Measurements from ENCODE around the gene B3GNT9.

B3GNT9 gene

GRCh38 chr16:67150833-67151396 is at the start of gene B3GNT9:
B3GNT9 (minus strand) TSS chr16:67150998; CDS start chr16:67150485, 513 bp downstream.
- DNase-seq, result peak in 1 of 3 donors; percentile 53

GRCh38 chr16:67200491-67200890 is 49.7 kb upstream of the B3GNT9 start:
- DNase-seq, result no peak

GRCh38 chr16:67199808-67200198 is 49.0 kb upstream of the B3GNT9 start:
- DNase-seq, result no peak

- no peak for DNase-seq
These were observed 48.4 kb upstream of the B3GNT9 start, which contains the start of gene ELMO3 for GRCh38 chr16:67199011-67199807. ELMO3 (plus strand) TSS chr16:67199131; CDS start chr16:67199327, 196 bp downstream.

GRCh38 chr16:67198238-67198734 is 47.5 kb upstream of the B3GNT9 start:
- DNase-seq, result peak; percentile 72 to 79 (median 75)

GRCh38 chr16:67197704-67198103 is 46.9 kb upstream of the B3GNT9 start:
- DNase-seq, result no peak

- no peak for DNase-seq
These were observed 46.1 kb upstream of the B3GNT9 start for GRCh38 chr16:67196881-67197280.

- no peak for DNase-seq
These were observed 44.9 kb upstream of the B3GNT9 start for GRCh38 chr16:67195676-67196075.

- DNase-seq, result no peak
These were observed 43.5 kb upstream of the B3GNT9 start for GRCh38 chr16:67194260-67194659.

GRCh38 chr16:67193536-67193935 is 42.7 kb upstream of the B3GNT9 start:
- no peak for DNase-seq

- DNase-seq, result no peak
These were observed 42.1 kb upstream of the B3GNT9 start for GRCh38 chr16:67192781-67193361.

GRCh38 chr16:67191995-67192681 is 41.3 kb upstream of the B3GNT9 start, which contains the start of gene E2F4:
E2F4 (plus strand) TSS chr16:67192155; CDS start chr16:67192228, 73 bp downstream.
- DNase-seq, result peak; percentile 96 to 98 (median 97)

GRCh38 chr16:67191411-67191994 is 40.7 kb upstream of the B3GNT9 start:
- DNase-seq, result no peak

GRCh38 chr16:67190448-67191399 is 39.9 kb upstream of the B3GNT9 start:
- no peak for DNase-seq

- DNase-seq, result no peak
These were observed 39.2 kb upstream of the B3GNT9 start, which contains the start of gene EXOC3L1 for GRCh38 chr16:67190041-67190440. EXOC3L1 (minus strand) TSS chr16:67190136; CDS start chr16:67189676, 460 bp downstream.

GRCh38 chr16:67188798-67189197 is 38.0 kb upstream of the B3GNT9 start:
- no peak for DNase-seq

- peak; percentile 63 to 82 (median 82) for DNase-seq
These were observed 37.5 kb upstream of the B3GNT9 start for GRCh38 chr16:67188323-67188722.

- no peak for DNase-seq
These were observed 36.5 kb upstream of the B3GNT9 start for GRCh38 chr16:67187175-67187890.

GRCh38 chr16:67186550-67186950 is 35.8 kb upstream of the B3GNT9 start:
- DNase-seq, result no peak

- DNase-seq, result no peak
These were observed 34.9 kb upstream of the B3GNT9 start for GRCh38 chr16:67185651-67186134.

Data from suppressor macrophage treated with lipopolysaccharide for 1 hour (primary cell).